BLaER1 treated with 17β-estradiol and CSF1 and Interleukin-3, amounts not matched to agents 10 nM and 100 nM (cell line): ENCODE results near the gene ST6GALNAC3.

Experiments used
- H3K27ac ChIP-seq, 11 experiments: shearing (Covaris generic); formaldehyde crosslinking; 2 replicates each; pipeline ENCODE4 v1.8.1; 2022
- H3K27me3 ChIP-seq, 11 experiments: shearing (Covaris generic); formaldehyde crosslinking; 2 replicates each; pipeline ENCODE4 v1.8.1; 2022
- H3K36me3 ChIP-seq, 11 experiments: shearing (Covaris generic); formaldehyde crosslinking; 2 replicates each; pipeline ENCODE4 v1.8.1; 2022
- H3K4me1 ChIP-seq, 10 experiments: shearing (Covaris generic); formaldehyde crosslinking; 2 replicates each; pipeline ENCODE4 v1.8.1; 2022
- H3K4me2 ChIP-seq, 11 experiments: shearing (Covaris generic); formaldehyde crosslinking; 2 replicates each; pipeline ENCODE4 v1.8.1; 2022
- H3K4me3 ChIP-seq, 10 experiments: shearing (Covaris generic); formaldehyde crosslinking; 2 replicates each; pipeline ENCODE4 v1.8.1; 2022
- H3K9ac ChIP-seq, 11 experiments: shearing (Covaris generic); formaldehyde crosslinking; 2 replicates each; pipeline ENCODE4 v1.8.1; 2022
- H3K9me3 ChIP-seq, 11 experiments: shearing (Covaris generic); formaldehyde crosslinking; replicated peaks in 1 of 11; 2 replicates each; pipeline ENCODE4 v1.8.1; 2022
- H4K20me1 ChIP-seq, 11 experiments: shearing (Covaris generic); formaldehyde crosslinking; 2 replicates each; pipeline ENCODE4 v1.8.1; 2022
- Cebpa-rat ChIP-seq, 11 experiments: shearing (Covaris generic); IDR thresholded peaks; 2 replicates each; pipeline ENCODE4 v1.8.1; 2022

Gene ST6GALNAC3

DNA sequence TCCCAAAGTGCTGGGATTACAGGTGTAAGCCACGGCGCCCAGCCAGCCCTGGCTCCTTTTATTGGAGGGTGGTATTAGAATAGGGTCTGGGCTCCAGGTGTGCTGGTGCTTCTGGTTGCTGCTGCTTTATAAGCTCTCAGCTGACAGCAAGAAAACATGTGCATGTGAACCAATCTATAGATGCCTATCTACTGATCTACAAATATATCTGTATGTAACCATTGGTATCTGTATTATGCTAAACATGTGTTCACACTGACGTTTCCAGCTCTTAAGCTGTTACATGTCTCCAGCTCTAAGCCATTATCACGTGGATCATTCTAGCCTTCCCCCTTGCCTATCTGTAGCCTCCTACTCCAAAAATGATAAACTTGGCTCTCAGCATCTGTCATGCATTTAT, 82.4 kb downstream of the ST6GALNAC3 start:
- H3K4me1 ChIP-seq: peaks cover 8 to 17% (median 14%) of the 10 kb centered on the region in 10 experiments; a peak in 18 of 20 replicates
- no peak overlapping the region for H3K9ac ChIP-seq
- no peak for TF ChIP-seq Cebpa-rat (IDR thresholded peaks at IDR 0.05)
- H4K20me1 ChIP-seq: peaks cover 0 to 30% (median 9%) of the 10 kb centered on the region in 11 experiments; a peak in 8 of 22 replicates
- H3K27ac ChIP-seq: no peak overlapping the region
- no peaks in the 10 kb centered on the region for H3K36me3 ChIP-seq
- no peak overlapping the region for H3K4me3 ChIP-seq
- H3K9me3 ChIP-seq: no peaks in the 10 kb centered on the region
- H3K4me2 ChIP-seq: no peak overlapping the region
- no peaks in the 10 kb centered on the region for H3K27me3 ChIP-seq

DNA sequence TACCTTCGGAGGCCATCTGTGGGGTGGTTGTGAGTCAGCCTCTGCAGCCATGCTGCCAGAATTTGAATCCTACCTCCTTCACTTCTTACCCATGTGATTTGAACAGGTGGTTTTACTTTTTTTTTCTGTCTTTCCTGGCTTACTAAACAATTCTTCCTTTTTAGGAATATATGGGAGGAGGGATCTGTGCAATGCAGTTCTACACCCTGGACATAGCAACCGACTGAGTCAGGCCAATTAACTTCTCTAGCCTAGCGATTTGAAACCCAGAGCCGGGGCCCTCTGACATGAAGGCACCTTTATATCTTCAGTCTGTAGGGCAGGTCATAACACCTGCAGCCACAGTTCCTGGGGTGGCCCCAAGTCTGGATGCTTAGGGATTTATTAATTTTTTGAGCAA, 83.6 kb downstream of the ST6GALNAC3 start:
- H3K27me3 ChIP-seq: no peaks in the 10 kb centered on the region
- H3K4me2 ChIP-seq: no peak overlapping the region
- H4K20me1 ChIP-seq: peaks cover 0 to 31% (median 8%) of the 10 kb centered on the region in 11 experiments; a peak in 8 of 22 replicates
- no peaks in the 10 kb centered on the region for H3K36me3 ChIP-seq
- H3K4me3 ChIP-seq: no peak overlapping the region
- no peak for TF ChIP-seq Cebpa-rat (IDR thresholded peaks at IDR 0.05)
- H3K9me3 ChIP-seq: no peaks in the 10 kb centered on the region
- peaks cover 8 to 17% (median 14%) of the 10 kb centered on the region in 10 experiments; a peak in 18 of 20 replicates for H3K4me1 ChIP-seq
- no peak overlapping the region for H3K9ac ChIP-seq
- no peak overlapping the region for H3K27ac ChIP-seq

DNA sequence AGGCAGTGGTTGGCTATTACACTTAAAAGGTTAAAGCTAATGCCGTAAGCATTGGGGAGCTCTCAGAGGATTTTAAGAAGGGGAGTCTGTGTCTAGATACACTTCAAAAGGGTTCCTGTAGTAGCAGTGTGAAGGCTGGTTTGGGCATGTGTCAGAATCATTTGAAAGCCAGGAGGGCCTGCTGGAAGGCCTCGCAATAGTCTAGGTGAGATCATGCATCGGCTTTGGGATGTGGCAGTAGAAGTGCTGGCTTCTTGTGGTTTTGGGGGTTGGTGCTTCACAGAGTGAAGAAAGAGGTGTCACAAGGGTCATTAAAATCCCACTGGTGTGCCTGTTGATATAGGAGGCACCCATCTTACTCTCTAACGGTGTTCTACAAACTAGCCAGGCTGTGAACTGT, 85.7 kb downstream of the ST6GALNAC3 start:
- no peak for TF ChIP-seq Cebpa-rat (IDR thresholded peaks at IDR 0.05)

DNA sequence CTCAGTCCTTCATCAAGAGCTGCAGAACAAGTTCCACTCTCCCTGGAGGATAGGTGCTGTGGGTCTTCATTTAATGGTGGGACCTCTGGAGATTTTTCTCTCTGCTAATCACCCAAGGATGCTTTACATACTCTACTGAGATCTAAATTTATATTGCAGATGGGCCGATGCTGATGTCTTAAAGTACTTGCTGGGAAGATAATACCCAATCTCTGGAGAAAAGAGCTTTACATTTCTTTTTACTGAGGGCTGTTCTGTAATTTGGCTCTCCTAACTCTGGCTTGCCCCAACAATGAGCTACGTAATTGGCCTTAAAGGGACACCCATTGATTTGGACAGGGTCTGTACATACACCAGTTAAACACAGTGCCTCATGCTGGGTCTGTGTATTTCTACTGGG, 86.9 kb downstream of the ST6GALNAC3 start:
- H3K27me3 ChIP-seq: no peaks in the 10 kb centered on the region
- H3K4me3 ChIP-seq: no peak overlapping the region
- H3K4me2 ChIP-seq: no peak overlapping the region
- H3K4me1 ChIP-seq: no peaks in the 10 kb centered on the region
- H4K20me1 ChIP-seq: peaks cover 0 to 38% (median 4%) of the 10 kb centered on the region in 11 experiments; a peak in 6 of 22 replicates
- no peaks in the 10 kb centered on the region for H3K36me3 ChIP-seq
- no peak overlapping the region for H3K27ac ChIP-seq
- H3K9me3 ChIP-seq: peaks cover 0 to 17% (median 5%) of the 10 kb centered on the region in 11 experiments; a peak in 7 of 22 replicates
- H3K9ac ChIP-seq: no peak overlapping the region
- no peak for TF ChIP-seq Cebpa-rat (IDR thresholded peaks at IDR 0.05)

More for the DNA sequence above, 85.7 kb downstream of the ST6GALNAC3 start:
- H4K20me1 ChIP-seq: peaks cover 0 to 38% (median 4%) of the 10 kb centered on the region in 11 experiments; a peak in 6 of 22 replicates
- H3K27ac ChIP-seq: no peak overlapping the region
- peaks cover 0 to 7% (median under 1%) of the 10 kb centered on the region in 10 experiments; a peak in 9 of 20 replicates for H3K4me1 ChIP-seq
- H3K4me2 ChIP-seq: no peak overlapping the region
- H3K9ac ChIP-seq: no peak overlapping the region
- H3K4me3 ChIP-seq: no peak overlapping the region
- H3K9me3 ChIP-seq: peaks cover 0 to 5% (median 0%) of the 10 kb centered on the region in 11 experiments; a peak in 4 of 22 replicates
- H3K27me3 ChIP-seq: no peaks in the 10 kb centered on the region
- no peaks in the 10 kb centered on the region for H3K36me3 ChIP-seq

DNA sequence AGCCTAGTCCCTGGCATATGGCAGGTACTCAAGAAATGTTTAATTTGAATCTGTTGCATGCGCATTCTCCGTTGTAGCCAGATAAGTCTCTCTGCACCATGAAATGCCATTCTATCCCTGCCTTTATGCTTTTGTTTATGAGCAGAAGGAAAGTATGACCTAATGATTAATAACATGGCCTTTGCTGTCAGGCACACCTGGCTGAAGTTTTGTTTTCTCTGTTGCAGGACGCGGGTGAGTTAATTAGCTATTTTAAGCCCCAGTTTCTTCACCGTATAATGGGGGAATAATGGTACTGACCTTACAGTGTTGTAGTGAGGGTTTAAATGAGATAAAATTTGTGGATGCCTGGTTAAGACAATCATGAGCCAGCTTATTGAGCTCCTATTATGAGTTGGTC, 87.7 kb downstream of the ST6GALNAC3 start:
- H4K20me1 ChIP-seq: peaks cover 0 to 38% (median 4%) of the 10 kb centered on the region in 11 experiments; a peak in 6 of 22 replicates
- TF ChIP-seq Cebpa-rat (IDR thresholded peaks at IDR 0.05): no peak
- H3K9ac ChIP-seq: no peak overlapping the region
- no peak overlapping the region for H3K4me3 ChIP-seq
- H3K27me3 ChIP-seq: no peaks in the 10 kb centered on the region
- no peaks in the 10 kb centered on the region for H3K4me1 ChIP-seq
- no peak overlapping the region for H3K27ac ChIP-seq
- no peak overlapping the region for H3K4me2 ChIP-seq
- H3K9me3 ChIP-seq: peaks cover under 1 to 25% (median 9%) of the 10 kb centered on the region in 11 experiments; a peak in 15 of 22 replicates
- H3K36me3 ChIP-seq: no peaks in the 10 kb centered on the region

DNA sequence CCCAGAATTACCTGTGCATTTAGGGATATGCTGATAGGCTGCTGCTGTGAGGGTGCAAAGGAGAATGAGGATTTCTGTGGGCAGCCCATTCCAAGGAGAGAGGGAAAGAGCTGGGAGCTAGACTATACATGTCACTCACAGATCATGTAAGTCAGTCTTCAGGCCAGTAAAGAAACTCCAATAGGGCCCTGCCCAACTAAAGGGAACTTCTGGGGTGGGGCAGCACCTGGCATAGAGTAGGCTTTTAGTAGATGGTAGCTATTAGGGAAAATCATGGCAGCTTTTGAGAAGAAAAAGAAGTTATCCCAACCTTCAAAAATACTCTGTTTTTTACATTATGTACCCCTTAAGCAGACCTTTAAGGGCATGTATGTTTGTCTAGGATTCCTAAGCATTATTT, 89.6 kb downstream of the ST6GALNAC3 start:
- H3K36me3 ChIP-seq: 0 out of 22 replicates have a peak, but pooled peaks cover 0 to 4% (median 0%) of the 10 kb centered on the region in 11 experiments
- peaks cover 0 to 38% (median 4%) of the 10 kb centered on the region in 11 experiments; a peak in 6 of 22 replicates for H4K20me1 ChIP-seq
- H3K4me2 ChIP-seq: no peak overlapping the region
- no peak overlapping the region for H3K9ac ChIP-seq
- H3K27me3 ChIP-seq: no peaks in the 10 kb centered on the region
- H3K9me3 ChIP-seq: peaks cover 14 to 39% (median 23%) of the 10 kb centered on the region in 11 experiments; a peak in 19 of 22 replicates
- H3K4me3 ChIP-seq: no peak overlapping the region
- H3K27ac ChIP-seq: no peak overlapping the region
- no peaks in the 10 kb centered on the region for H3K4me1 ChIP-seq
- TF ChIP-seq Cebpa-rat (IDR thresholded peaks at IDR 0.05): no peak

DNA sequence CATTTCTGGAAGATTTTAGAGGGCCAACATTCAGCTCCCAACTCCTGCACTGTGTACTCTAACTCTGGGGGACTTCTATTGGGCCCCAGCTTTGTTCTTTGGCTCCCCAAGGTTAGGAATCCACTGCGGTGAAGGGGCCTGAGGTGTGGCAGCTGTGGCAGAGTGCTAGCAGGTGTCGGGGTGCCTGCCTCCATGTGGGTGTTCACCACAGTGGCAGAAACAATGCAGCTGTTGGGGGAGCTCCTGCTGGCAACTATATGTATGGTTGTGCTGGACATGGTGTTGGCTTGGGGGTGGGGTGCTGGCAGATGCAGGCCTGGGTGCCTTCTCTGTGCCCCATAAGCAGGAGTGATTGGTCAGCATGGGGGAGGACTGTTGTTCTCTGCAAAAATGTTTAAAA, 95.5 kb downstream of the ST6GALNAC3 start:
- no peak for TF ChIP-seq Cebpa-rat (IDR thresholded peaks at IDR 0.05)
- Histone ChIP-seq H3K9me3 (peaks cover 11 to 37% (median 26%) of the 10 kb centered on the region in 11 experiments; a peak in 19 of 22 replicates), H3K27ac (no peak overlapping the region), H3K27me3 (no peaks in the 10 kb centered on the region), H3K4me1 (0 out of 20 replicates have a peak, but pooled peaks cover 0 to 5% (median 0%) of the 10 kb centered on the region in 10 experiments), H3K9ac (no peak overlapping the region), H3K4me3 (no peak overlapping the region), H3K4me2 (peak overlapping the region in 1 of 11 experiments; percentile 3; a peak in 1 of 22 replicates), H3K36me3 (peaks cover 0 to 4% (median 0%) of the 10 kb centered on the region in 11 experiments; a peak in 1 of 22 replicates), H4K20me1 (no peaks in the 10 kb centered on the region; a peak in 1 of 22 replicates)

DNA sequence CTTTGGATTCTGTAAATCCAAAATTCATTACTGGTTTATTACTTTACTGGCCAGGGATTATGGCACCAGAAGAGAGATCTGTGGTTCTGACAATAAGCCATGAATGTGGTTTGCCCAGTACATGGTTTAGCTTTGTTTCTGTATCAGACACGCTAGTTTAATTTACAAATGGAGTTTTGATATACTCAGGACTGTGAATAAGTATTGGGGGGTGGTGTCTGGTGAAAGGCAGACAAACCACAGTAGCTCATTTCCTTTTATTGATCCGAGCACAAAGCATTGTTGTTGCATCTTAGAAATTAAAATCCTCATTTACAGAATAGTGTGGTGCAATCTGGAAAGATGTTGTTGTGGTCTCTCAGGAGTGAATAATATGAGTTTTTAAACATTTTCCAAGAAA, 96.0 kb downstream of the ST6GALNAC3 start:
- TF ChIP-seq Cebpa-rat (IDR thresholded peaks at IDR 0.05): no peak
- H3K9ac ChIP-seq: no peak overlapping the region
- peaks cover 0 to 4% (median 0%) of the 10 kb centered on the region in 11 experiments; a peak in 1 of 22 replicates for H3K36me3 ChIP-seq
- H3K27me3 ChIP-seq: no peaks in the 10 kb centered on the region
- H4K20me1 ChIP-seq: no peaks in the 10 kb centered on the region; a peak in 1 of 22 replicates
- H3K9me3 ChIP-seq: peaks cover 10 to 34% (median 26%) of the 10 kb centered on the region in 11 experiments; a peak in 18 of 22 replicates
- H3K4me2 ChIP-seq: 0 out of 22 replicates have a peak overlapping the region, but pooled peaks of 1 of the 11 experiments have one; percentile 3
- H3K4me3 ChIP-seq: no peak overlapping the region
- H3K27ac ChIP-seq: no peak overlapping the region
- 0 out of 20 replicates have a peak, but pooled peaks cover 0 to 5% (median 0%) of the 10 kb centered on the region in 10 experiments for H3K4me1 ChIP-seq

DNA sequence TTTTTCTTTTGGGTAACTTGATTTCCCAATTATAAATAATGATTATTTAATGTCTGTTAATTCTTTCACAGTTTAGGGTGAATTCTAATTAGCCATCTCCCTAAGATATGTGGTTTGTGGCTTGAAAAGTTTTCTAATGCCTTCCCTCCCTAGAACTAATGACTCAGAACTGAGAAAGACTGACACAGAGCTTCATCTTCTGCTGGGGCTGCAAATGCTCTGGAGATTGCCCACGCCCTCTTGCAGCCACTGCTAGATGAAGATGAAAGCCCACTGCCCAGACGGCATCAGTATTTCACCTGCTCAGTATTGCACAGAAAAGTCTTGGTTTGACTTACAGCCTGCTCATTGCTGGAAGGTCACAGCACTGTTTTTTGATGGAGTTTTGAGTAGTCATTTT, 101.5 kb downstream of the ST6GALNAC3 start:
- Histone ChIP-seq H3K9ac (no peak overlapping the region), H3K4me3 (no peak overlapping the region), H3K36me3 (peaks cover 0 to 9% (median 6%) of the 10 kb centered on the region in 11 experiments; a peak in 6 of 22 replicates), H3K4me2 (no peak overlapping the region), H3K27me3 (no peaks in the 10 kb centered on the region), H3K27ac (no peak overlapping the region), H4K20me1 (peaks cover 0 to 12% (median 0%) of the 10 kb centered on the region in 11 experiments; a peak in 6 of 22 replicates), H3K9me3 (peaks cover 0 to 4% (median 0%) of the 10 kb centered on the region in 11 experiments; a peak in 3 of 22 replicates), H3K4me1 (no peaks in the 10 kb centered on the region)
- TF ChIP-seq Cebpa-rat (IDR thresholded peaks at IDR 0.05): no peak
